ENCODE measurements around the gene PLS1. TPM values are rescaled to one million over a fixed set of nuclear protein-coding genes. Genes with fewer than 3 reads are reported as not detected.

Gene PLS1
- total RNA-seq, 1 experiment from 2014 or later: 38.8 TPM

GRCh38 chr3:142563496-142563997 is 32.6 kb upstream of the PLS1 start:
- Histone ChIP-seq H3K4me2 (ENCODE audit: low read length) (no peak overlapping the region), H3K9me3 (ENCODE audit: control insufficient read depth in 1 of 2, insufficient read depth in 1 of 2, low read depth in 1 of 2, low read length in 2 of 2) (no peaks in the 10 kb centered on the region), H4K20me1 (ENCODE audit: insufficient read depth) (no peaks in the 10 kb centered on the region), H3K36me3 (ENCODE audit: control insufficient read depth in 1 of 2, insufficient read depth in 2 of 2, low read length in 2 of 2) (peaks cover 0 to 24% of the 10 kb centered on the region in 2 experiments; a peak in 3 of 4 replicates), H2AFZ (ENCODE audit: low read depth, low read length, poor library complexity, severe bottlenecking) (no peak overlapping the region), H3K9me2 (ENCODE audit: insufficient read depth) (no peaks in the 10 kb centered on the region), H3K4me3 (replicated peaks in 1 of 2; ENCODE audit: low read depth in 1 of 2, low read length in 2 of 2) (no peak overlapping the region), H3K79me2 (ENCODE audit: insufficient read depth, low read length) (peaks cover 13% of the 10 kb centered on the region), H3K27me3 (ENCODE audit: insufficient read depth, low read length) (no peaks in the 10 kb centered on the region), H3K9ac (ENCODE audit: low read length) (no peak overlapping the region), H3K27ac (ENCODE audit: low read depth, low read length) (no peak overlapping the region), H3K4me1 (ENCODE audit: control insufficient read depth in 1 of 2, insufficient read depth in 2 of 2, low read length in 2 of 2) (no peaks in the 10 kb centered on the region)
- CTCF ChIA-PET: no interaction called here
- TF ChIP-seq CTCF (IDR thresholded peaks at IDR 0.05 in 2 of 3, conservative IDR thresholded peaks at IDR 0.05 in 1 of 3; ENCODE audit: borderline replicate concordance in 1 of 3, insufficient read depth in 1 of 3, low read depth in 2 of 3, low read length in 2 of 3) (no peak), MAX (IDR thresholded peaks at IDR 0.05) (no peak), RAD21 (IDR thresholded peaks at IDR 0.05; ENCODE audit: low read depth) (no peak), TCF7L2 (IDR thresholded peaks at IDR 0.05; ENCODE audit: borderline replicate concordance, extremely low read depth, insufficient read depth, insufficient read length) (no peak), SP1 (IDR thresholded peaks at IDR 0.05; ENCODE audit: low read depth) (no peak), CEBPB (IDR thresholded peaks at IDR 0.05; ENCODE audit: low read depth) (no peak), EZH2phosphoT487 (IDR thresholded peaks at IDR 0.05; ENCODE audit: borderline replicate concordance) (no peak), REST (IDR thresholded peaks at IDR 0.05; ENCODE audit: low read depth) (no peak)
- no peak for DNase-seq (ENCODE audit: low read depth, low spot score)
- ATAC-seq: no peak
- no TSS peak for BruUV-seq (replicated peaks)
- POLR2A ChIA-PET: no interaction called here
- RAD21 ChIA-PET (ENCODE audit: low non-redundant PET in 1 of 2, low total read pairs in 2 of 2, uncharacterized antibody in 2 of 2, unreplicated experiment in 2 of 2): no interaction called here
- intact Hi-C loops (cut with micrococcal nuclease): no loop called here

Data from HCT116 (cell line).